GM13977 (cell line): ENCODE measurements around the gene NEMP1.

Experiments
- DNase-seq: peaks from one replicate; pipeline ENCODE4 v3.0.0; 2012; ENCODE audit warnings: low spot score
- CTCF ChIP-seq: IDR thresholded peaks from 2 replicates; pipeline ENCODE4 v1.5.1; 2012; ENCODE audit warnings: mild to moderate bottlenecking, control low read depth; ENCODE audit not compliant: insufficient read depth; ENCODE audit errors: extremely low read depth, missing control alignments
- in situ Hi-C: fragments of 300-500 bp; cut with MboI; formaldehyde crosslinking; loops from one replicate; pipeline ENCODE4 v1.12.0; 2022; ENCODE audit warnings: low sequenced_read_pairs, low pct_unique_long_range_greater_than_20kb, mixed read lengths, inconsistent platforms; ENCODE audit not compliant: unreplicated experiment

Gene NEMP1

GRCh38 chr12:57016348-57016747, 62.2 kb downstream of the NEMP1 start, which contains the start of gene TAC3:
TSS of gene TAC3 (minus strand) at chr12:57016529. CDS start at chr12:57015797, 732 bp downstream.
- in situ Hi-C loops: no loop called here
- DNase-seq: no peak

GRCh38 chr12:57012600-57013465, 65.8 kb downstream of the NEMP1 start:
- peak; percentile 62 for DNase-seq
- in situ Hi-C loops: no loop called here
- TF ChIP-seq CTCF: no peak

More at GRCh38 chr12:57016348-57016747, 62.2 kb downstream of the NEMP1 start, which contains the start of gene TAC3:
- TF ChIP-seq CTCF: no peak

- no peak for DNase-seq
- no peak for TF ChIP-seq CTCF
- in situ Hi-C loops: no loop called here
These were observed 66.9 kb downstream of the NEMP1 start for GRCh38 chr12:57011438-57012424.

- DNase-seq: no peak
- in situ Hi-C loops: no loop called here
- TF ChIP-seq CTCF: no peak
These were observed 67.9 kb downstream of the NEMP1 start for GRCh38 chr12:57010627-57011247.

- in situ Hi-C loops: loop anchor here (10.0 kb wide), 1 partner anchor 165 kb away; no protein-coding TSS in a partner anchor
- DNase-seq: no peak
- no peak for TF ChIP-seq CTCF
These were observed 68.5 kb downstream of the NEMP1 start for GRCh38 chr12:57009949-57010626.
